Stimulated activated CD8-positive, alpha-beta memory T cell treated with anti-CD3 and anti-CD28 coated beads, Interleukin-12 subunit alpha, Interleukin-12 subunit beta, amount 100 ng/mL, for 24 hours (primary cell): Measurements from ENCODE around the gene LRRC8A.
A peak's percentile ranks its signal among the peaks of the same experiment; 100 is the strongest.

Source experiments
- DNase-seq: peaks from one replicate; pipeline ENCODE4 v3.0.0-alpha.2; 2020; ENCODE audit errors: extremely low read depth

The LRRC8A gene

DNA sequence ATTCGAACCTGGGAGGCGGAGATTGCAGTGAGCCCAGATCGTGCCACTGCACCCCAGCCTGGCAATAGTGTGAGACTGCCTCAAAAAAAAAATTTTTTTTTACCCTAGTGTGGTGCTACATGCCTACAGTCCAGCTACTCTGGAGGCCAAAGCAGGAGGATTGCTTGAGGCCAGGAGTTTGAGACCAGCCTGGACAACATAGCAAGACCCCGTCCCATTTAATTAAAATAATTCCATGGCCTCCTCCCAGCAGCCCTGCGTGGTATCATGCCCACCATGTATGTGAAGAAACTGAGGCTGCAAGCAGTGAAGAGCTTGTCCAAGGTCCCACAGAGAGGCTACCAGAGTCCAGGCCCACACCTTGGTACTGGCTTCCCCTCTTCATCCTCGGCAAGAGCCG is 19.4 kb downstream of the LRRC8A start:
- DNase-seq = no peak

GRCh38 chr9:128901822-128902221 is 19.9 kb downstream of the LRRC8A start:
- DNase-seq = no peak

DNA sequence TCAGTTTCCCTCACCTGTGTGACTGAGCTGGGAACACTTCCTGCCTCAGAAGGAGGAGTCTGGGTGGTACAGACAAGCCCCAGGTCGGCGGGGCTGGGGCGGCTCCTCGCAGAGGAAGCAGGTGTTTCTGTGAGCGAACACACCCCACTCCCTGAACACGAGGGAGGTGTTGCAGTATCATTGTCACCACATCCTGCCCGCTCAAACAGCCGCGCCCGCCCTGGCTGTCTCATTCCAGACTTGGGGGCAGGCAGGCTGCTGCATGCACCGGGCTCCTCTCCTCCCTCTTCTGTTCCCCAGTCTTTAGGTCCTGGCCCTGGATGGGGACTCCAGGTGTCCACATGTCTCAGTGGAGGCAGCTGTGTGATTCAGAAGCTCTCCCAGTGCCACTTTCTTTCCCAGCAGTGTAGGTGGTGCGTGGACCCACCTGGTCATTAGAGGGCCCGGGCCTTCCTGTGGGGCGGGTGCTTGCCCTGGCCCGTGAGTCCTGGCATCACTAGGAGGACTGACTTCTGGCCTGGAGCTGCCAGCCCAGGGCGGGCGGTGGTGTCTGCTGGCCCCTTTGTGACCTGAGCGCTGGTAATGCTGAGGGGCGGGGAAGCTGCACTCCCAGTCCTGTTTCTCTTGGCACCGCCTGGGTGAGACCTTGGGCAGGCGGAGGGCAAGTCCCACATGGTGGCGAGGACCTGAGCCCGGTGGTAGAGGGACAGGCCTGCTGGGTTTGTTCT is 20.6 kb downstream of the LRRC8A start:
- DNase-seq = peak; percentile 56

GRCh38 chr9:128903079-128903461 is 21.1 kb downstream of the LRRC8A start:
- no peak for DNase-seq

GRCh38 chr9:128903871-128904620 is 22.1 kb downstream of the LRRC8A start:
- no peak for DNase-seq

GRCh38 chr9:128905964-128906363 is 24.0 kb downstream of the LRRC8A start:
- DNase-seq = no peak

DNA sequence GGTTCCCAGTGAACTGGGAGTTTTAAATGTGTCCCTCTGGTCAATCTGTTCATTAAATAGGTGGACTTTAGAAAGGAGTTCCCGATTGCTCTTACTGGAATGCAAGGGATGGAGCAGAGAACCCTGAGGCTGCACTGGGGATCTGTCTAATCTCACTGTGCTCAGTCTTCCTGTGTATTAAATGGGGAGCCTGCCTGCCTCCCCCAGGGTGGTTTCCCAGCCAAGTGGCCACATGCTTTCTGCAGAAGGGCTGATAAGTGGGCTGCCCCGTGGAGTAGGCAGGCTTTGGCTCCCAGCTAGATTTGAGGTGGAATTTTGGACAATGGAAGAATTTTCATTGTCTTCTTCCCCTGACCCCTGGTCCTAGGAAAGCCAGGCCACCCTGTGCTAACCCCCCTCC is 24.8 kb downstream of the LRRC8A start:
- DNase-seq = no peak

GRCh38 chr9:128908372-128908771 is 26.4 kb downstream of the LRRC8A start:
- DNase-seq = no peak

DNA sequence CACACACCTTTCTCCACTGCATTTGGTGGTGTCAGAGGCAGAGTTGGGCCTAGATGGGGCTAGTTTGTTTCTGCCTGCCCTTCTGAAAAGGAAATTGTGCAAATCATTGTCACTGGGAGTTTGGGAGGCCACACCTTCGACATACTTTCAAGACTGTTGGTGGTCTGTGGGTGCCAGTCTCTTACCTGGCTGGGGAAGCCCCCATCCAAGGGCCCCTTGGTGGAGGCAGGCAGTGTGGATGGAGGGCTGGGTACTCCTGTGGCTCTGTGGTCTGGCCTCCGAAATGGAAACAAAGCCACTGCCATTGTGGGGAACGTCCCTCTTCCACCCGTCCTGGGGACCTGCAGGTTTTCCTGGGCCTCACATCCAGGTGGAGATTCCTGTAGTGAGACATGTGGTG is 27.9 kb downstream of the LRRC8A start:
- no peak for DNase-seq

DNA sequence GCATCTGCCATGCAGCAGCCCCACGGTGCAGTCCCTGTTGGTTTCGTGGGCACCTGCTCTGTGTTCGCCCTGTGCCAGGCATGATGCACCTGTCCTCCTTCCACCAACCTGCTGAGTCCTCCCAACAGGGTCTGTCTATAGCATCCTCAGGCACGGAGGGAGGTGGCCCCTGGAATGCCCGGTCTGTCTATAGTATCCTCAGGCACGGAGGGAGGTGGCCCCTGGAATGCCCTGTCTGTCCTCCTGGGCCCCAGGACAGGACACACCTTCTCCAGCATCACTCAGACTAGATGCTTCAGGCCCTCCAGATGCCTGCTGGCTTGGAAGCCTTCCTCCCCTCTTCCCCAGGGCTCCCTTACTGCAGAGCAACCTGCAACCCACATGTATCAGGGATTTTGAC is 29.0 kb downstream of the LRRC8A start:
- no peak for DNase-seq

DNA sequence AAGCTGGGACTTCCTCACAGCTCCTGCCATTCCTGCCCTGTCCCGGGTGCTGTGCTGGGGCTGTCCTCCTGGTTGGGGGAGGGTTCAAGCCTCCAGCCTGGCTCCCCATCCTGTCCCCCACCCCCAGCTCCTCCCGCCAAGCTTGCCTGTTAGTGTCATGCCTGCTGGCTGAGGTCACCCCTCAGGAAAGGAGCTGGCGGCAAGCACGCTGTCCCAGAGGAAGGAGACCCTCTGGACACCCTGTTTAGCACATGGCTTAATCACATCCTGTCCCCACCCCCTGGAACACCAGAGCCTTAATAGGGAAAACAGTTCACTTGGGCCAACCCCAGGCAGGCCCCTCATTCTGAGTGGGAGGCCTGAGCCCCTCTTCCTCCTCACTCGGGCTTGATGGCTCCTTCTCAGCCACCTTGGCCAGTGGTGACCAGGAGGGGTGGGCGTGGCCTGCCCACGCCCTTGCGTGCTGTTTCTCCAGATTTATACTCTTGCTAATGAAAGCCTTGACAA is 29.6 kb downstream of the LRRC8A start:
- DNase-seq = no peak

- no peak for DNase-seq
Measured at GRCh38 chr9:128912270-128912853, 30.4 kb downstream of the LRRC8A start.

DNA sequence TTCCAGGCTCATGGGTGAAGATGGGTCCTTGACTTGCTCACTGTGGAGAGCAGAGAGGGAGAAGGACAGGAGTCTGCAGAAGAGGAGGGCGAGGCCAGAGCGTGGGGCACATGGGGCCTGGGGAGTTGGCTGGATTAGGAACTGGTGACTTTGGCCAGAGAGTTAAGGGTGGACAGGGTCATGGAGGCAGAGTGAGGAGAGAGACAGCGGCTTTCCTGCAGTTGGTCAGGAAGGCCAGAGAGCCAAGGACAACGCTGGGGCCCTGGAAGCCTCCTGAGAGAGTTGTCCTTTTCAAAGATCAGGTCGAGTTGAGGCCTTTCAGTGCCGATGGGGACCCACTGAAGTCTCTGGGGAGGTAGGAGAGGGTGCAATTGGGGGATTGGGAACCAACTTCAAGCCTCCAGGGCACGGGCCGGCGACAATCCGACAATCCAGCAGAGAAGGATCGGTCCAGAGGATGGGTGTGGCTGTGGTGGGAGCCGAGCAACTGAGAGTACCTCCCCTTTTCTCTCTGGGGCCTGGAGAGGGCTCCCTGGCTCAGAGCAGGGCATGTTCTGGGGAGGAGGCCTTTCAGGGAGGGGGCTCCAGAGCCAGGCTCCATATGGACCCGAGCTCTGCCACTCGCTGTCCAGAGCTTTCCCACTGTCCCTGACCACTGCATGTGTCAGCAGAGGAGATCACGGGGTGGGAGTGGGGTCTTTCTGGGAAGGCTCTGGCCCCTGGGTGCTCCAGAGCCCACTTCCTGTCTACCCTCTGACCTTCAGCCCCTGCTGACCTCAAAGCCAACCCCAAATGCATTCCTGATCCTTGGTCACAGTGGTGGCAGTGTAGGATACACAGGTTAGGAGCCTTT is 31.3 kb downstream of the LRRC8A start:
- no peak for DNase-seq

GRCh38 chr9:128913995-128914772 is 32.3 kb downstream of the LRRC8A start:
- DNase-seq = no peak

DNA sequence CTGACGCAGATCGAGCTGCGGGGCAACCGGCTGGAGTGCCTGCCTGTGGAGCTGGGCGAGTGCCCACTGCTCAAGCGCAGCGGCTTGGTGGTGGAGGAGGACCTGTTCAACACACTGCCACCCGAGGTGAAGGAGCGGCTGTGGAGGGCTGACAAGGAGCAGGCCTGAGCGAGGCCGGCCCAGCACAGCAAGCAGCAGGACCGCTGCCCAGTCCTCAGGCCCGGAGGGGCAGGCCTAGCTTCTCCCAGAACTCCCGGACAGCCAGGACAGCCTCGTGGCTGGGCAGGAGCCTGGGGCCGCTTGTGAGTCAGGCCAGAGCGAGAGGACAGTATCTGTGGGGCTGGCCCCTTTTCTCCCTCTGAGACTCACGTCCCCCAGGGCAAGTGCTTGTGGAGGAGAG is 34.3 kb downstream of the LRRC8A start:
- DNase-seq = no peak

DNA sequence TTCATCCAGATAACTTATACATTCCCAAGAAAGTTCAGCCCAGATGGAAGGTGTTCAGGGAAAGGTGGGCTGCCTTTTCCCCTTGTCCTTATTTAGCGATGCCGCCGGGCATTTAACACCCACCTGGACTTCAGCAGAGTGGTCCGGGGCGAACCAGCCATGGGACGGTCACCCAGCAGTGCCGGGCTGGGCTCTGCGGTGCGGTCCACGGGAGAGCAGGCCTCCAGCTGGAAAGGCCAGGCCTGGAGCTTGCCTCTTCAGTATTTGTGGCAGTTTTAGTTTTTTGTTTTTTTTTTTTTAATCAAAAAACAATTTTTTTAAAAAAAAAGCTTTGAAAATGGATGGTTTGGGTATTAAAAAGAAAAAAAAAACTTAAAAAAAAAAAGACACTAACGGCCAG is 34.8 kb downstream of the LRRC8A start:
- no peak for DNase-seq

GRCh38 chr9:128917151-128917849 is 35.4 kb downstream of the LRRC8A start:
- no peak for DNase-seq

- no peak for DNase-seq
Measured at GRCh38 chr9:128918921-128919320, 37.0 kb downstream of the LRRC8A start.

DNA sequence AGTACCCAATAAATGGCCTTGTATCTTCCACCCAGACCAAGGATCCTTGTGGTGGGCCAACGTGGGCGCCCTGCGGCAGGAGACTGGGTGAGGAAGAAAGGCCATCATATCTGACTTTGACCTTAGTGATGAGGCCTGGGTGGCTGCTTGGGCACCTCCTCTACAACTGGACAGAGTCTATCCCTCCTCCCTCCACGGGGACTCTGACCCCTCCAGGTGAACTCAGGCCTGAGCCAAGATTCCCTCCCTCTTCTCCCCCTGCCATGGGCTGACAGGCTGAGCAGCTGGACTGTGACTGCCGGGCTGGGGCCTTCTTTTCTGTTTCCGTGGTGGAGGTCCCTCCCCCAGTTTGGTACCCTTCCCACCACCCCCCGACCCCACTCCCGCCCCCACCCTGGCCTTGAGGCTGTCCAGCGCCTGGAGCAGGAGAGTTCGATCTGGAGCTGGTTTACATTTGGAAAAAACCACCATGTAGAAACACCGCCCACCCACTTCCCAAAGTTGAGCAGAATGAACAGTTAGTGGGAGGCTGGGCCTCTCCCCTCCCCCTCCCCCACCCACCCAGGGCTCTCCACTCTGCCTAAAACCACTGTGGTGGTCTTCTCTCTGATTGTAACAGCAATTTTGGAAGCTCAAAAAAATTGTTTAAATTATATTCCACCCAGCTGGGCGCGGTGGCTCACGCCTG is 37.6 kb downstream of the LRRC8A start:
- no peak for DNase-seq
